GM19035 (cell line): Measurements from ENCODE around the gene ASB8.
"Not testable (repeated sequence)": the region's sequence is repeated elsewhere in the genome, so short reads cannot be mapped to it uniquely, and the experiment has no call there.

Experiments used
- ATAC-seq: cut with Tn5 transposase; IDR thresholded peaks from one replicate; pipeline ENCODE4 v1.9.1; 2021; ENCODE audit not compliant: unreplicated experiment

Gene ASB8

DNA sequence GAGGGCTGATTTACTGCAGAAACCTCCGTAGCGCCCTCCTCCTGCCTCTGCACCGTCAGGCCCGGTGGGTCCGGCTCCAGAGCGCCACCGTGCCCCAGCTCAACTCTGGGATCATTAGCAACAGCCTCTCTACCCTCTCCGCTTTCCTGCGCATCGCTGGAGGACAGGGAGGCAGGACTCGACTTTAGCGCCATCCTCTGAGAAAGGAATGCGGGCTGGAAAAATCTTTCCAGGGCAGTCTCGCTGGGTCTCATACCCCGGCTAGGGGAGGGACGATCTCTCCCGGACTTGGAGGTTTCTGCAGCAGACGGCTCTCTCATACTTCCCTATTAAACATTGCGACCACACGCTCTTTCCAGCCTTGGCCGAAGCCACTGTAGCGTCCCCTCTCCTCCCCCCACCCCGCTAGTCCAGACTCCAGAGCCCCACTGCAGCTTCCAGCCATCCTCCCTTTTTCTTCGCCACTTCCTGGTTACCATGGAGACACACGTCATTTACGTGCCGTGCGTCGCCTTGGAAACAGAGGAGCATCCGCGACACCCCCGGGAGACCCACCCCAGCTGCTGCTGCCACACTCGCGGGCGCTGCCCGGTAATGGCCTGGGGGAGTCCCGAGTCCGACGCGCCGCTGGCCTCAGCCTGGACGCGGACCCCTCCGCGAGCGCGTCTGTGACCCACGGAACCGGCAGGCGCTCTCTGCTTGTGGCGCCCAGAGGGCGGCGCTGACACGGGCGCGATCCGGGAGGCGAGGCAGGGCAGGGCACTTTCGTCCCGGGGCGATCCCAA lies 26.0 kb upstream of the ASB8 start, which contains the start of gene CCDC184:
Gene CCDC184, plus strand, starts transcription at position 554 of the 785 bp plus-strand sequence. CDS start 479 bp downstream, outside the sequence.
- peak; percentile 82 for ATAC-seq

GRCh38 chr12:48182631-48183030 lies 25.3 kb upstream of the ASB8 start:
- ATAC-seq, result no peak

GRCh38 chr12:48180857-48181495 lies 23.7 kb upstream of the ASB8 start:
- no peak for ATAC-seq

GRCh38 chr12:48180424-48180823 lies 23.1 kb upstream of the ASB8 start:
- no peak for ATAC-seq

GRCh38 chr12:48179466-48179865 lies 22.2 kb upstream of the ASB8 start:
- no peak for ATAC-seq

- no peak for ATAC-seq
Measured at GRCh38 chr12:48177982-48178381, 20.7 kb upstream of the ASB8 start.

DNA sequence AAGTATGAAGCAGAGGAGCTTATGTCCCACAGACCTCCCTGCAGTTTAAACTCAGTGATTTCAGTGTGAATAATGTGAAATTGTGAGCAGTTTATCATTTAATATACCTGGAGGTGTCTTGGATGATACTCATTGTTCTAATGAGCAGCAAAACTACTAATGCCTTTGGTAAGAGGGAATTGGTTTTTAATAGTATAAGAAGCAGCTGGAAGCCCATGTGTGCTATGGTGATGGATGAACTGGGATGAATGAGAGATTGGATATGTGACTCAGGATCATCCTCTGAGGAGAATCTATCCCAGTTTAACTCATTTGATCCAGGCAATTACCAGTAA lies 19.1 kb upstream of the ASB8 start:
- ATAC-seq, result no peak

DNA sequence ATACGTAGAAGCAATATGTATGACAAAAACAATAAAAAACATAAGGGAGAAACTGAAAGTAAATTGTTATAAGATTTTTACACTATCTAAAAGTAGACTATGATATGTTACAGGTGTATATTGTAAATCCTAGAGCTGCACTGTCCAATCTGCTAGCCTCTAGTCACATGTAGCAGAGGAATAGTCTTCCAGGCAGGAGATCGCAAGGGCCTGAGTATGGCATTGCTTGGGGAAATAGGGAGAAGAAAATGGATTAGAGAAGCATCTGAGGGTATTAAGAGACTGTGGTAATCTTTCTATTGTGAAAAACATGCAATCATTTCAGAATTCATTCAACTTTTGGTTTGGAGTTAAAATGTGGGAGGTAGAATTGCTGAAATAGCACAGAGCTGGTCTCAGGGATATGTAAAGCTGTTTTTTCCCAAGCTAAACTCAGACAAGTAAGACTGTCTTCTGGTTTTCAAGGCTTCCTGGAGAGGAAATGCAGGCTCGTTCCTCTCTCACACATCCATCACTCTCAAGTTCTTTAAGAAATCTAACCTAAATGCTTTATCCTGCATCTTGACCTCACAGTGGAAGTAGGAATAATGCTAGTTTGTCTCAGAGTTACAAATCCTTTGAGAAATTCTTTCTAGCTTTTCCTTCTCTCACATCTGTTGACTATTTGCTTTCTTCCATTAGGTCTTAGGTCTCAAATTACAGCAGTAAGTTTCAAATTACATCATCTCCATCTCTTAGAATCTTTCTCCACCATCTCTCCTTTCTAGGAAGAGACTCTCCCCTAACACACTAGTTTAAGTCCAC lies 18.5 kb upstream of the ASB8 start:
- no peak for ATAC-seq

DNA sequence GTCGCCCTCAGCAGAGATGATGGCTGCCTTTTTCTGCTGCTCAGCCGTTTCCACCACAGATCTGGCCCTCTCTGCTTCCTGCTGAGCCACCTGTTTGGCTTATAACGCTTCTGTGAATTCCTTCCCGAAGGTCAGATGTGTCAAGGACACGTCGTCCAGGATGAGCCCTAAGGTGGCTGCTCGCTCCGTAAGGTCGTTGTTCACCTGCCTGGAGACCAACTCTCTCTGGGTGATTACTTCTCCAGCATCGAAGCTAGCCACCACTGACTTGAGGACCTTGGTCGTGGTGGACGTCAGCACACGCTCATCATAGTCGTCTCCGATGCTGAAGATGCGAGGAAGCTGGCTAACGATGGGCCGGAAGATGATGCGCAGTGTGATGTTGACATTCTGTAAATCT lies 11.7 kb upstream of the ASB8 start:
- ATAC-seq, result no peak

DNA sequence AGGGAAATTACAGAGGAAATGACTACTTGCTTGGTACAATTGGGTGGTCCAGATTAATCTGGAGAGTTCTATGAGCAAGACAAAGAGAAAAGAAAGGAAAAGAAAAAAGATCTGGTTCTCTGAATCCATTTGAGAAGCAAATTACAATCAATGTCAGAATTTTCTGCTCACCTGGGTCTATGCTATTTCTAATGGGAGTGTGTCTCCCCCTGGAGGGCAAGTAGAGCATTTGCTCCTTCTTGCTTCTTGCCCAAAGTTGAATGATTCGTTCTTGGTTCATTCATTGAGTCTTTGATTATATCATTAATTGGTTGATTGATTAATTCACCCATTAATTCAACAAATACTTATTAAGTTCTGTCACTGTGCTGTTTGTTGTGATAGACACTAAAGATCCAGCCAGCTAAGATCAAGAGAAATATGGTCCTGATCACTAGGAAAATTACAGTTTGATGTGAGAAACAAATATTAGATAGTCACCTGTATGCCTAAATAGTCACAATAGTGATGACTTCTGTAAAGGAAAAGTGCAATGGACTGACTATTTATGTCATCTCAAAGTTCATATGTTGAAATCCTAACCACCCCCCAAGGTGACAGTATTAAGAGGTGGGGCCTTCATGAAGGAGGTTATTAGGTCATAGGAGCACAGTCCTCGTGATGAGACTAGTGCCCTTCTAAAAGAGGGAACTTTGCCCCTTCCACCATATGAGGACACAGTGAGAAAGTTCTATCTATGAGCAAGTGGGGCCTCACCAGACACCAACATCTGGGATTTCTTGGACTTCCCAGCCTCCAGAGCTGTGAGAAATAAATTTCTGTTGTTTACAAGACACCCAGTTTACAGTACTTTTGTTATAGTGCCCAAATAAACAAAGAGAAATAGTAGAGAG lies 8.0 kb upstream of the ASB8 start:
- no peak for ATAC-seq

DNA sequence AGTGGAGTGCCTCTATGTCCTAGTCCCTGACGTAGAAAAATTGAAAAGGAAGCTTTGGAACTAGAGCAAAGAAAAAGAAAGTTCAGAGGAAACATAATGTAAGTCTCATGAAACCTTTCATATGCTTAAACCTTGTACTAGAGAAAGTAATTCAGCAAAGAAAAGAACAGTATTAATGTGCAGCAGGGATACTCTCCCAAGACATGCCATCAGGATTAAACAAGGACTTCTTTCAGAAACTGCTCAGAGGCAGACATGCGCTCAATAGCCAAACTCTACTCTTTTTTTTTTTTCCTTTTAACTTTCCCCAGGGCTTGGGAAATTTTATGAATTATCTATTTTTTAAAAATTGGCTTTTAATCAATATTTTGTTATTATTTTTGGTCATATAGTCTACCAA lies 7.1 kb upstream of the ASB8 start:
- no peak for ATAC-seq

- ATAC-seq, result no peak
Measured at GRCh38 chr12:48163150-48163747, 5.9 kb upstream of the ASB8 start.

- ATAC-seq, result no peak
Measured at GRCh38 chr12:48160807-48161206, 3.5 kb upstream of the ASB8 start.

- ATAC-seq, result no peak
Measured at GRCh38 chr12:48160046-48160445, 2.7 kb upstream of the ASB8 start.

- ATAC-seq, result peak; percentile 9
Measured at GRCh38 chr12:48157889-48158370, 615 bp upstream of the ASB8 start.

GRCh38 chr12:48156652-48157017 lies 680 bp downstream of the ASB8 start:
- no peak for ATAC-seq

DNA sequence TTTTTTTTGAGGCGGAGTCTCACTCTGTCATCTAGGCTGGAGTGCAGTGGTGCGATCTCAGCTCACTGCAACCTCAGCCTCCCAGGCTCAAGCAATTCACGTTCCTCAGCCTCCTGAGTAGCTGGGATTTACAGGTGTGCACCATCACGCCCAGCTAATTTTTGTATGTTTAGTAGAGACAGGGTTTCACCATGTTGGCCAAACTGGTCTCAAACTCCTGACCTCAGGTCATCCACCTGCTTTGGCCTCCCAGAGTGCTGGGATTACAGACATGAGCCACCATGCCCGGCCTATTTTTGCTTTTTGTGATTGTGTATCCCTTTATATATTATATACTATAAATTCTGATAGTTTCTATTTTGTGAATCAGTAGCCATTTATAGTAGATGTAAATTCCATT lies 1.5 kb downstream of the ASB8 start:
- not testable (repeated sequence) for ATAC-seq

DNA sequence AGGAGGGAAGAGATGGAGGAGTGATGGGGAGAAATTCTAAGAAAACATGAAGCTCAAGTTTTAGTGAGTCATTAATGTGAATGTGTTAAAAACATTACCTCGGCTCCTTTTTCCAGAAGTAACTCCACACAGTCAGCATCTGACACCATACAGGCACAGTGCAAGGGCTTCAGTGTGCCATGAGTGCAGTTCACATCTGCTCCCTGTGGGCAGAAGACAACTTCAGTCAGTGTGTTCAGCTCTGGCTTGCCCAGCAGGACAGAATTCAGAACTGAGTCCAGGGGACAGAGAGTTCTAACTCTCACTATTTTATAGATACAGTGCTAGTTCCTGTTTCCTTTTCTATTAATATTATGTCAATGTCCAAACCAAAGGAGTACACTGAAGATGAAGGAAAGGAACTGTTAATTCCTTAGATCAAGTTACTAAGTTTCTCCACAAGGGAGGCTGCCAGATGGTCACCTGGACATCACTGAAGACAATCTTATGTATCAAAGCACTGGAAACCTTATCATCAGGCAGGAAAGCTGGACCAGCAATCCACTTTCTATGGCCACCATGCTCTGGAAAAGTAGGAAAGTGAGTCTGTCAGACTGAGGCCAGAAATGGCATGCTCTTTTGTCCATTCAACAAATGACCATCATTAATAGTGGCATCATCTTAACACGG lies 6.1 kb downstream of the ASB8 start:
- no peak for ATAC-seq

DNA sequence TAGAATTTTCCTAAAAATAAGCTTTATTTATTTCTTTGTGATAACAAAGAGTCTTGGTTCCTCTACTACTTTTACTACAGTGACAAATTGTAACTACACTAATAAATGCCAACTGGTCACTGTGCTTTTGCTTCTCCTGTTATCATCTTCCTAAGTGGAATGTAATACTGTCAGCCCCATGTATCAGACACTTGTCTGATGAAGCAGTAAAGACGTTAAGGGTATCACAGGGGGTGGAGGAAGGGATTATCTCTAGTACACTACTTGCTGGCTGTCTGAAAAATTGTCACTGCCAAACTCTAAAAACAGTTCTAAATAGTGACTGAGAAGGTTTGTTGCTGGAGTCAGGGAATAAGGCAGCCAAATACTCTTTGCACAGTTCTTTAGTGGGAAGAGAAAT lies 11.3 kb downstream of the ASB8 start:
- no peak for ATAC-seq

DNA sequence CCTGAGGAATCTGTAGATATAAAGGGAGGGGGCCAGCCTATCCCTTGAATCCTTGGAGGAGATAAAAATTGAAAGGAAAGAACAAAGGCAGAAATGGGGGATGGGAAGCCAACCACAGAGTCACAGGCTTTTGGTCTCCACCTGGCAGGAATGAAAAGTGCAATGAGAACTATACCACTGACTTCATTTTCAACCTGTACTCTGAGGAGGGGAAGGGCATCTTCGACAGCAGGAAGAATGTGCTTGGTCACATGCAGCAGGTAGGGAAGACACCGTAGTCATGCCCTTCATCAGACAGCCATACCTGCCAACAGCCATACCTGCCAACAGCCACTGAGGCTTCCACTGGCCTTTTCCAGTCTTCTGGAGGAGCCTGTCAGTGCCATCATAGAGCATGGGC lies 13.4 kb downstream of the ASB8 start:
- ATAC-seq, result no peak
